ENCODE results near the gene PNPLA4. TPM values are rescaled to one million over a fixed set of nuclear protein-coding genes. Genes with fewer than 3 reads are reported as not detected.

PNPLA4 gene, protein sequence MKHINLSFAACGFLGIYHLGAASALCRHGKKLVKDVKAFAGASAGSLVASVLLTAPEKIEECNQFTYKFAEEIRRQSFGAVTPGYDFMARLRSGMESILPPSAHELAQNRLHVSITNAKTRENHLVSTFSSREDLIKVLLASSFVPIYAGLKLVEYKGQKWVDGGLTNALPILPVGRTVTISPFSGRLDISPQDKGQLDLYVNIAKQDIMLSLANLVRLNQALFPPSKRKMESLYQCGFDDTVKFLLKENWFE
- total RNA-seq = 10 to 100 TPM in 1 of 2 donors, 1 to 10 TPM in 1; 5.7 to 19.4 TPM

DNA sequence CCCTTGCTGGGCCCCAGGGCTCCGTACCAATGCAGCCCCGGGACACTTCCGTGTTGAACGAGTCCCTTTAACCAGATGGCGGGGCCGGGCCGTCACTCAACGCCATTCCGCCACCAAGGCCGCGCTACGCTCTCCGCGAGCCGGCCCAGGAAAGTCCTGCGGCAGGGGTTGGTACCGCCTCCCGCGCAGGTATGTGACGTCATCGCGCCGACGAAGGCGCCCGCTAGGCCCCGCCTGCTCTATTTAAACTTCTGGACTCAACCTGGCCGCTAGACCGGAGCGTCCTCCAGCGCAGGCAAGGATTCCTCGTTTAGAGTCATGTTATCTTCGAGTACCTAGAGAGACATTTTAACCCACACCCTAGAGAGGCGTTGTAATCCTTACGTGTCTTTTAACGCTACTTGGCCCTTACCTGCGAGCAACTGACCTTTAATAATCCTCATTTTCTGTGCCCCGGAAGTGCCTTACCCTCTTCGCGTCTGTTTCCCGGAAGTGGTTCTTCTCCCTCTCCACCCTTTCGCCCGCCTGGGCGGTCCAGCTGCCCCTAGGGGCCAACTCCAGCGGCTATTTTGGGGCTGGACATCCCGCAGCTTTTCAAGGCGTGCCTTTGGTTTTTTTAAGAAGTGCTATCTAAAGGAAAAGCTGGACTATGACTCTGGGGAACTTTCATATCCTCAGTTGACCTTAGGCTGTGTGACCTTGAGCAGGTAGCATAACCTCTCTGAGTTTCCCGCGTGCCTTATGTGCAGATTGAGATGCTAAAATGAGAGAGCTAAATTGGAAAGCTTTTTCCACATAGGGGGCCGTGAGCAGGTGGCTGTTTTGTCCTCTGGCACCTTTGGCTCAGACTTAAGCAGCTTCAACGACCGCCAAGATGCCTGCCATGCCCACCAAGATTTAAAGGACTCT lies at the start of gene PNPLA4:
PNPLA4 (minus strand) TSS at position 155 of the 909 bp plus-strand sequence. CDS start 1,294 bp downstream, outside the sequence.
- intact Hi-C loops (cut with DNase I) = no loop called here
- peak; percentile 97 for ATAC-seq
- peak within 1 kb of the TSS; percentile 72 to 91 (median 90) for H3K27ac ChIP-seq
- H3K4me3 ChIP-seq = peak within 1 kb of the TSS; percentile 20 to 52
- H3K9me3 ChIP-seq = no peaks in the 10 kb centered on the region
- 8 to 21% methylated on average over 15 to 26 of the region's 52 CpGs for WGBS, 2 donors
- H3K4me1 ChIP-seq = peaks cover 11% of the 10 kb centered on the region
- peak; percentile 85 to 93 (median 90) for DNase-seq
- TF ChIP-seq, protein P1, sequence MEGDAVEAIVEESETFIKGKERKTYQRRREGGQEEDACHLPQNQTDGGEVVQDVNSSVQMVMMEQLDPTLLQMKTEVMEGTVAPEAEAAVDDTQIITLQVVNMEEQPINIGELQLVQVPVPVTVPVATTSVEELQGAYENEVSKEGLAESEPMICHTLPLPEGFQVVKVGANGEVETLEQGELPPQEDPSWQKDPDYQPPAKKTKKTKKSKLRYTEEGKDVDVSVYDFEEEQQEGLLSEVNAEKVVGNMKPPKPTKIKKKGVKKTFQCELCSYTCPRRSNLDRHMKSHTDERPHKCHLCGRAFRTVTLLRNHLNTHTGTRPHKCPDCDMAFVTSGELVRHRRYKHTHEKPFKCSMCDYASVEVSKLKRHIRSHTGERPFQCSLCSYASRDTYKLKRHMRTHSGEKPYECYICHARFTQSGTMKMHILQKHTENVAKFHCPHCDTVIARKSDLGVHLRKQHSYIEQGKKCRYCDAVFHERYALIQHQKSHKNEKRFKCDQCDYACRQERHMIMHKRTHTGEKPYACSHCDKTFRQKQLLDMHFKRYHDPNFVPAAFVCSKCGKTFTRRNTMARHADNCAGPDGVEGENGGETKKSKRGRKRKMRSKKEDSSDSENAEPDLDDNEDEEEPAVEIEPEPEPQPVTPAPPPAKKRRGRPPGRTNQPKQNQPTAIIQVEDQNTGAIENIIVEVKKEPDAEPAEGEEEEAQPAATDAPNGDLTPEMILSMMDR (IDR thresholded peaks at IDR 0.05) = peak in 5 of 7 experiments; percentile 16 to 44 (median 43)
- TF ChIP-seq POLR2A (IDR thresholded peaks at IDR 0.05) = peak; percentile 74 to 79 (median 77)
- H3K27me3 ChIP-seq = no peaks in the 10 kb centered on the region
- H3K36me3 ChIP-seq (replicated peaks in 1 of 2; ENCODE audit: insufficient read depth in 1 of 2, low read depth in 2 of 2) = no peaks in the 10 kb centered on the region

DNA sequence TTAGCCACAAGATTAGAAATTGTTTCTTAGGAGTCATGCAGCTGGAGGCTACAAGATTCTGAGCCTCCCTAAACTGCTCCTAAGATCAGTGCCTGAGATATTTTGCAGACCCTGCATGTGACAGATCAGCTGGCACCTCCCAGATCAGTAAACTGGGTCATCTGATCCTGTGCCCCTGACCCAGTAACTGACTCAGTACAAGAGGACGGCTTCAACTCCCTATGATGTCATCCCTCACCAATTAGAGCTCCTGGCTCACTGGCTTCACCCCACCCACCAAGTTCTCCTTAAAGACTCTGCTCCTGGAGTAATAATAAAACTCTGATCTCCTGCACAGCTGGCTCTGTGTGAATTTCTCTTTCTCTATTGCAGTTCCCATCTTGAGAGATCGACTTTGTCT lies 45.4 kb upstream of the PNPLA4 start:
- H3K36me3 ChIP-seq (replicated peaks in 1 of 2; ENCODE audit: insufficient read depth in 1 of 2, low read depth in 2 of 2) = no peaks in the 10 kb centered on the region
- H3K4me3 ChIP-seq = no peak overlapping the region
- intact Hi-C loops (cut with DNase I) = no loop called here
- TF ChIP-seq, protein P1 (IDR thresholded peaks at IDR 0.05) = no peak
- TF ChIP-seq POLR2A (IDR thresholded peaks at IDR 0.05) = no peak
- DNase-seq (no peak), ATAC-seq (no peak)
- no peak overlapping the region for H3K27ac ChIP-seq
- no peaks in the 10 kb centered on the region for H3K9me3 ChIP-seq
- WGBS, 2 donors = 69 to 100% methylated on average over 1 to 2 of the region's 2 CpGs
- H3K4me1 ChIP-seq = no peaks in the 10 kb centered on the region
- H3K27me3 ChIP-seq = no peaks in the 10 kb centered on the region

DNA sequence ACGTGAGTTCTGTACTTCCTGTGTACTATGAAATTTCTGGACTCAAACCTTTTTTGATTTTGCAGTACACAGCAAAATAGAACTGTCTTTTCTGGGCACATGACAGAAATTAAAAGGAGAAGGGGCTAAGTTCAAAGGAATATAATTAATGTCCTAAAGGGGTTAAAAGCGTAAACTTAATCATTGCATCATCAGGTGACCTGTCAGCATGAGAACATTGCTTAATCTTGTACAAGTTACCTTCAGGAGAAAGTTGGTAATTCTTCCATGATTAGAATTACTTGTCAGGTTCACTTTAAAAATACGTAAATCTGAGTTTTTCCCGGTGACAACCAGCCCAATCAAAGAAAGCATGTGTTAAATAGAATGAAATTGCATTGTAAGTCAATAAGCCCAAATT lies 43.2 kb upstream of the PNPLA4 start:
- WGBS, 2 donors = 88 to 92% methylated on average over 4 of the region's 4 CpGs
- Histone ChIP-seq H3K4me3 (no peak overlapping the region), H3K36me3 (replicated peaks in 1 of 2; ENCODE audit: insufficient read depth in 1 of 2, low read depth in 2 of 2) (no peaks in the 10 kb centered on the region), H3K9me3 (no peaks in the 10 kb centered on the region), H3K27me3 (no peaks in the 10 kb centered on the region), H3K27ac (no peak overlapping the region), H3K4me1 (no peaks in the 10 kb centered on the region)
- no peak for ATAC-seq
- DNase-seq = no peak
- no peak for TF ChIP-seq POLR2A (IDR thresholded peaks at IDR 0.05)
- TF ChIP-seq, protein P1 (IDR thresholded peaks at IDR 0.05) = no peak
- intact Hi-C loops (cut with DNase I) = no loop called here

DNA sequence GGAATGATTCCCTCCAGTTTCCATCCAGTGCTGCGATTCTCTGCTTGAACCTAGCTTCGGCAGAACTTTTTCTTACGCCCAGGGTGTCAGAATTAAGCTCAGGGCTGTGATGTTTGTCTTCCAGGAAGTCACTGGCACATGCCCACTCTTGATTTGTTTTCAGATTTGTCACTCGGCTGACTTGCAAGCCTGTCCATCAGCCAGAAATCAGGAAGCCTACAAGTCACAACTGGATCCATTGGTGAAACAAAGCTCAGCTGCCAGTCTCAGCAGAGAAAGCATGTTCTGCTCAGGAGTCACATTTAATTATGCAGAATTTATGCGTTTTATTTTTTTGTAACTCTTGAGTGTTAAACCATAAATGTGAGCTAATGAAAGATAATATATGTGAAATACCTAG lies 38.2 kb upstream of the PNPLA4 start:
- Histone ChIP-seq H3K4me3 (no peak overlapping the region), H3K36me3 (replicated peaks in 1 of 2; ENCODE audit: insufficient read depth in 1 of 2, low read depth in 2 of 2) (no peaks in the 10 kb centered on the region), H3K27ac (no peak overlapping the region), H3K9me3 (no peaks in the 10 kb centered on the region), H3K27me3 (no peaks in the 10 kb centered on the region), H3K4me1 (no peaks in the 10 kb centered on the region)
- WGBS, 2 donors = 90 to 93% methylated on average over 2 to 5 of the region's 5 CpGs
- TF ChIP-seq POLR2A (IDR thresholded peaks at IDR 0.05) = no peak
- TF ChIP-seq, protein P1 (IDR thresholded peaks at IDR 0.05) = no peak
- no peak for ATAC-seq
- no peak for DNase-seq
- intact Hi-C loops (cut with DNase I) = no loop called here
